Colonic mucosa (tissue), 4 donors: ENCODE measurements around the gene MBOAT7. TPM values are rescaled to one million over a fixed set of nuclear protein-coding genes. Genes with fewer than 3 reads are reported as not detected.

Experiments used
- DNase-seq: peaks from one replicate; pipeline ENCODE4 v3.0.0-alpha.2; 2020
- H3K27ac ChIP-seq: fragments of 200-600 bp; one replicate; pipeline ENCODE4 v1.8.0; 2021
- H3K27me3 ChIP-seq: fragments of 200-600 bp; one replicate; pipeline ENCODE4 v1.8.0; 2021
- H3K36me3 ChIP-seq: fragments of 200-600 bp; one replicate; pipeline ENCODE4 v1.8.0; 2021
- H3K4me1 ChIP-seq: fragments of 200-600 bp; one replicate; pipeline ENCODE4 v1.8.0; 2021; ENCODE audit warnings: mild to moderate bottlenecking
- H3K4me3 ChIP-seq: fragments of 200-600 bp; one replicate; pipeline ENCODE4 v1.8.0; 2021
- H3K9ac ChIP-seq, 2 donors: one replicate each; pipeline ENCODE4 v1.7.0; 2013; ENCODE audit warnings: control low read depth in 2 of 2, low read depth in 2 of 2, low read length in 2 of 2
- H3K9me3 ChIP-seq: fragments of 200-600 bp; one replicate; pipeline ENCODE4 v1.8.0; 2021
- CTCF ChIP-seq: fragments of 200-600 bp; IDR thresholded peaks from one replicate; pipeline ENCODE4 v1.8.0; 2022; ENCODE audit warnings: antibody characterized with exemption, mild to moderate bottlenecking
- intact Hi-C: fragments of 100-400 bp; cut with DNase I; formaldehyde crosslinking; loops from one replicate; pipeline ENCODE4 v1.14.1; 2022
- total RNA-seq, 2 donors: library from RNA; stranded (reverse); fragmentation: NEBNext Ultra II Directional in 1 of 2; extraction: Animal tissue kit (Norgen Biotek cat#: 25700) in 1 of 2; gene quantifications; one replicate each; pipeline ENCODE4 v1.2.1, GENCODE V29; 2021
- donor health status: healthy.
- donor health status: DM: no; HTN: no; CAD: no.
- donor health status: DM: no; HTN: no; CAD: no.

Gene MBOAT7
- total RNA-seq, 2 donors from 2014 or later, result 122 to 142 TPM

- Histone ChIP-seq H3K9me3 (no peaks in the 10 kb centered on the region), H3K36me3 (no peaks in the 10 kb centered on the region), H3K27ac (no peak overlapping the region), H3K9ac (peak overlapping the region in 1 of 2 donors; percentile 26), H3K4me1 (peaks cover 2% of the 10 kb centered on the region), H3K4me3 (no peak overlapping the region), H3K27me3 (no peaks in the 10 kb centered on the region)
- intact Hi-C loops, result loop anchor here (5.0 kb wide), 1 partner anchor 64 kb away; no protein-coding TSS in a partner anchor
- peak; percentile 98 for DNase-seq
- TF ChIP-seq CTCF, result peak; percentile 86
These were observed 21.0 kb downstream of the MBOAT7 start for GRCh38 chr19:54168174-54168917.

- H3K27ac ChIP-seq, result no peak overlapping the region
- H3K4me1 ChIP-seq, result peaks cover 23% of the 10 kb centered on the region
These were observed 24.2 kb downstream of the MBOAT7 start for GRCh38 chr19:54165222-54165621.

GRCh38 chr19:54164369-54165068, 24.9 kb downstream of the MBOAT7 start:
- Histone ChIP-seq H3K4me3 (no peak overlapping the region), H3K9me3 (no peaks in the 10 kb centered on the region), H3K27me3 (no peaks in the 10 kb centered on the region), H3K4me1 (peaks cover 23% of the 10 kb centered on the region), H3K9ac (peak overlapping the region in 1 of 2 donors; percentile 56), H3K36me3 (no peaks in the 10 kb centered on the region), H3K27ac (no peak overlapping the region)
- peak; percentile 95 for DNase-seq
- intact Hi-C loops, result loop anchor here (5.0 kb wide), 1 partner anchor 68 kb away; no protein-coding TSS in a partner anchor
- no peak for TF ChIP-seq CTCF

More at GRCh38 chr19:54165222-54165621, 24.2 kb downstream of the MBOAT7 start:
- Histone ChIP-seq H3K9me3 (no peaks in the 10 kb centered on the region), H3K36me3 (no peaks in the 10 kb centered on the region), H3K4me3 (no peak overlapping the region), H3K27me3 (no peaks in the 10 kb centered on the region), H3K9ac (no peak overlapping the region)
- no peak for DNase-seq
- no peak for TF ChIP-seq CTCF
- intact Hi-C loops, result loop anchor here (5.0 kb wide), 1 partner anchor 67 kb away; no protein-coding TSS in a partner anchor

- intact Hi-C loops, result no loop called here
- H3K36me3 ChIP-seq, result no peaks in the 10 kb centered on the region
- no peaks in the 10 kb centered on the region for H3K9me3 ChIP-seq
- peaks cover 29% of the 10 kb centered on the region for H3K4me1 ChIP-seq
- H3K9ac ChIP-seq, result peak overlapping the region; percentile 63 to 71
- DNase-seq, result no peak
- H3K4me3 ChIP-seq, result peak overlapping the region; percentile 30
- no peak for TF ChIP-seq CTCF
- H3K27me3 ChIP-seq, result no peaks in the 10 kb centered on the region
- peak overlapping the region; percentile 77 for H3K27ac ChIP-seq
These were observed 26.5 kb downstream of the MBOAT7 start for GRCh38 chr19:54162884-54163283.

- H3K9me3 ChIP-seq, result no peaks in the 10 kb centered on the region
- intact Hi-C loops, result no loop called here
- TF ChIP-seq CTCF, result no peak
- no peaks in the 10 kb centered on the region for H3K36me3 ChIP-seq
- H3K27me3 ChIP-seq, result no peaks in the 10 kb centered on the region
- peak overlapping the region; percentile 30 for H3K4me3 ChIP-seq
- peak; percentile 94 for DNase-seq
- H3K4me1 ChIP-seq, result peaks cover 29% of the 10 kb centered on the region
- peak overlapping the region; percentile 71 to 72 for H3K9ac ChIP-seq
- H3K27ac ChIP-seq, result peak overlapping the region; percentile 77
These were observed 27.1 kb downstream of the MBOAT7 start for GRCh38 chr19:54162241-54162805.
